ENCODE measurements around the gene INSIG1.

The INSIG1 gene

DNA sequence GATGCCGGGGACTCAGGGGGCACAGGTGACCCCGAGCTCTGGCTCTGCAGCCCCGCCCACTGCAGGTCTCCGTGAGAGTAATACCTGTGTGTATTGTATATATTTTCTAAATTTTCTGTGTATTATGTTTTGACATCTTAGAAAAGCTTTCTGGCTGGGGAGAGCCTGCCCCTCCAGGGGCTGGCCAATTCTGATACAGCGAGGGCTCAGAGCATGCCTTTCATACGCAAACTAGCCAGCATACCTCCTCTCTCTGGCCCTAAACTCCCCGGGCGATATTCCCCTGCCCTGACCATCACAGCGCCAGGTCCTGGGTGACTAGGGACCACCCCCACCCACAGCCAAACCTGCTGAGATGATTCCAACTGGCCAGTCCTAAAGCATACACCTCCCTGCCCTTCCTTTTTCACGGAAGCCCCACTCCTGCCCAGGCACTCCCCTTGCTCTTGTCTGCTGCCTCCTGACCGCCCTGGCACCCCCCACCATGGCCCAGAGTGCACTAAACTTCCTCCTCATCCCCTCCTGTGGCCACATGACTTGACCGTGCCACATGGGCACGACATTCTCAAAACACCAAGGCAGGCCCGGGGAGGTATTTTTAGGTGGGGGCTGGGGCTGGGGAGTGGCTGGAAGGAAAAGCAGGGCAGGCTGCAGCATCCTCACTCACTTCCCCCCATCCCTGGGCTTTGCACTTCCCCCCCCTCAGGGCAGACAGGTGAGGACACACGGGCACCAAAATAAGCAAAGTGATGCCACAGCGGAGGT, 61.5 kb downstream of the INSIG1 start:
- H3K9me3 ChIP-seq (ENCODE audit: insufficient read depth, low read length, severe bottlenecking) = no peaks in the 10 kb centered on the region
- H3K27ac ChIP-seq (ENCODE audit: low read length) = no peak overlapping the region
- no peaks in the 10 kb centered on the region for H3K36me3 ChIP-seq (ENCODE audit: insufficient read depth, low read length)
- no peak for ATAC-seq (ENCODE audit: insufficient read depth, low read depth)
- peaks cover 14% of the 10 kb centered on the region for H3K27me3 ChIP-seq (ENCODE audit: insufficient read depth, low read length, poor library complexity)
- no peak overlapping the region for H3K4me3 ChIP-seq (ENCODE audit: low read depth in 1 of 2, low read length in 2 of 2)
- H3K79me2 ChIP-seq (ENCODE audit: insufficient read depth, low read length) = no peaks in the 10 kb centered on the region
- no peaks in the 10 kb centered on the region for H4K20me1 ChIP-seq (ENCODE audit: insufficient read depth, low read length)
- no peak for DNase-seq
- no peak overlapping the region for H2AFZ ChIP-seq (ENCODE audit: low read depth, low read length)
- H3K4me2 ChIP-seq (ENCODE audit: insufficient read depth, low read length) = no peak overlapping the region
- H3K9ac ChIP-seq (ENCODE audit: low read depth, low read length) = no peak overlapping the region
- peaks cover 15% of the 10 kb centered on the region for H3K4me1 ChIP-seq (ENCODE audit: insufficient read depth, low read length)
- no peak for TF ChIP-seq EZH2 (IDR thresholded peaks at IDR 0.05; ENCODE audit: borderline replicate concordance, low read depth, low read length, severe bottlenecking)
- TF ChIP-seq, protein P1, sequence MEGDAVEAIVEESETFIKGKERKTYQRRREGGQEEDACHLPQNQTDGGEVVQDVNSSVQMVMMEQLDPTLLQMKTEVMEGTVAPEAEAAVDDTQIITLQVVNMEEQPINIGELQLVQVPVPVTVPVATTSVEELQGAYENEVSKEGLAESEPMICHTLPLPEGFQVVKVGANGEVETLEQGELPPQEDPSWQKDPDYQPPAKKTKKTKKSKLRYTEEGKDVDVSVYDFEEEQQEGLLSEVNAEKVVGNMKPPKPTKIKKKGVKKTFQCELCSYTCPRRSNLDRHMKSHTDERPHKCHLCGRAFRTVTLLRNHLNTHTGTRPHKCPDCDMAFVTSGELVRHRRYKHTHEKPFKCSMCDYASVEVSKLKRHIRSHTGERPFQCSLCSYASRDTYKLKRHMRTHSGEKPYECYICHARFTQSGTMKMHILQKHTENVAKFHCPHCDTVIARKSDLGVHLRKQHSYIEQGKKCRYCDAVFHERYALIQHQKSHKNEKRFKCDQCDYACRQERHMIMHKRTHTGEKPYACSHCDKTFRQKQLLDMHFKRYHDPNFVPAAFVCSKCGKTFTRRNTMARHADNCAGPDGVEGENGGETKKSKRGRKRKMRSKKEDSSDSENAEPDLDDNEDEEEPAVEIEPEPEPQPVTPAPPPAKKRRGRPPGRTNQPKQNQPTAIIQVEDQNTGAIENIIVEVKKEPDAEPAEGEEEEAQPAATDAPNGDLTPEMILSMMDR (IDR thresholded peaks at IDR 0.05; ENCODE audit: borderline replicate concordance, extremely low read depth, low read length, poor library complexity, severe bottlenecking) = no peak

Data from DND-41 (cell line).